HG03469 (cell line): ENCODE results near the gene HMG20A.

Experiments used
- ATAC-seq: cut with Tn5 transposase; IDR thresholded peaks from one replicate; pipeline ENCODE4 v1.9.1; 2021; ENCODE audit warnings: mild to moderate bottlenecking, moderate library complexity, moderate number of reproducible peaks; ENCODE audit not compliant: unreplicated experiment

Gene HMG20A

GRCh38 chr15:77425104-77425503 is 4.4 kb downstream of the HMG20A start:
- ATAC-seq: no peak

- no peak for ATAC-seq
Measured at GRCh38 chr15:77426377-77426776, 5.7 kb downstream of the HMG20A start.

- ATAC-seq: no peak
Measured at GRCh38 chr15:77426871-77427270, 6.2 kb downstream of the HMG20A start.

GRCh38 chr15:77430213-77430612 is 9.5 kb downstream of the HMG20A start:
- ATAC-seq: no peak

GRCh38 chr15:77430652-77431051 is 10.0 kb downstream of the HMG20A start:
- ATAC-seq: no peak

GRCh38 chr15:77436822-77437221 is 16.1 kb downstream of the HMG20A start:
- ATAC-seq: no peak

GRCh38 chr15:77437264-77437663 is 16.6 kb downstream of the HMG20A start:
- ATAC-seq: no peak

GRCh38 chr15:77440378-77440999 is 19.8 kb downstream of the HMG20A start:
- no peak for ATAC-seq

- no peak for ATAC-seq
Measured at GRCh38 chr15:77446840-77447390, 26.2 kb downstream of the HMG20A start.

GRCh38 chr15:77454265-77454664 is 33.6 kb downstream of the HMG20A start:
- ATAC-seq: no peak

- ATAC-seq: no peak
Measured at GRCh38 chr15:77454951-77455350, 34.3 kb downstream of the HMG20A start.

GRCh38 chr15:77455696-77456321 is 35.1 kb downstream of the HMG20A start:
- no peak for ATAC-seq

- ATAC-seq: no peak
Measured at GRCh38 chr15:77456746-77457145, 36.1 kb downstream of the HMG20A start.

GRCh38 chr15:77457191-77457904 is 36.7 kb downstream of the HMG20A start:
- no peak for ATAC-seq

GRCh38 chr15:77457905-77458265 is 37.2 kb downstream of the HMG20A start:
- no peak for ATAC-seq

GRCh38 chr15:77459031-77459430 is 38.3 kb downstream of the HMG20A start:
- no peak for ATAC-seq

- no peak for ATAC-seq
Measured at GRCh38 chr15:77461486-77461885, 40.8 kb downstream of the HMG20A start.

- ATAC-seq: no peak
Measured at GRCh38 chr15:77464129-77464865, 43.6 kb downstream of the HMG20A start.

- no peak for ATAC-seq
Measured at GRCh38 chr15:77466521-77466920, 45.8 kb downstream of the HMG20A start.

- ATAC-seq: no peak
Measured at GRCh38 chr15:77468896-77469295, 48.2 kb downstream of the HMG20A start.

- no peak for ATAC-seq
Measured at GRCh38 chr15:77470235-77470634, 49.5 kb downstream of the HMG20A start.
